Neural cell (in vitro differentiated cells): ENCODE measurements around the gene PTPRN2.

Experiments used
- MXI1 ChIP-seq: fragments of 450-650 bp; conservative IDR thresholded peaks from 2 replicates; pipeline ENCODE4 v1.6.1; 2014; ENCODE audit warnings: antibody characterized with exemption, mild to moderate bottlenecking; ENCODE audit not compliant: poor library complexity, severe bottlenecking
- TF ChIP-seq, protein P1 (sequence below): fragments of 450-650 bp; IDR thresholded peaks from 2 replicates; pipeline ENCODE4 v1.5.1; 2014; ENCODE audit warnings: antibody characterized with exemption, mild to moderate bottlenecking, moderate library complexity; ENCODE audit not compliant: poor library complexity, severe bottlenecking

DNA sequence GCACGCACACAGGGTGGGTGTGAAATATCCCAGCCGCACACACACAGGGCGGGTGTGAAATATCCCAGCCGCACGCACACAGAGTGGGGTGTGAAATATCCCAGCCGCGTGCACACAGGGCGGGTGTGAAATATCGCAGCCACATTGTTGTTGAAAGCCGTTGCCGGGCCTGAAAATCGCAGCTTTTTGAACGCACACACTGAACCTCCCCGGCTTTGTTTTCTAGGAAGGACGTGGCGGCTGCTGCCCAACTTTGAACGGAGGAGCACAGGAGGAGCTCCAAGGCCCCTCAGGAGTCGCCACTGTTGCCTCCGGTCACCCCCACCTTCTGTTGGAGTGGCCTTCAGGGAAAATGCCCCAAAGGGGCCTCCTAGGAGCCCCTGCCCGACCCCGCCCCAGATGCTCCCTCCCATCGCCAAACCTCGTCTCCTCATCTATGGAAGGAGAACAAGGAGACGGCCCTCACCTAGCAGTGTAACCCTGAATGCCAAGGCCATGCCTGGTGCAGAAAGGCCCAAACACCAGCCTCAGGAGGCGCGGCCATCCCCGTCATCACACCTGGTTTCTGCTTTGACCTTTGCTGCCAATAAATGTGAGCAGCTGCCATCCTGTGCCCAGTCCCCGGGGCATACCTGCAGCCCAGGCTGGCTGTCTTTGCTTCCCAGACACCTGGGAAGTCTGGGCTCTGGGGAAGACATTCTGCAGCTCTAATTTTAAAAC is 318.6 kb downstream of the PTPRN2 start:
- TF ChIP-seq, protein P1, sequence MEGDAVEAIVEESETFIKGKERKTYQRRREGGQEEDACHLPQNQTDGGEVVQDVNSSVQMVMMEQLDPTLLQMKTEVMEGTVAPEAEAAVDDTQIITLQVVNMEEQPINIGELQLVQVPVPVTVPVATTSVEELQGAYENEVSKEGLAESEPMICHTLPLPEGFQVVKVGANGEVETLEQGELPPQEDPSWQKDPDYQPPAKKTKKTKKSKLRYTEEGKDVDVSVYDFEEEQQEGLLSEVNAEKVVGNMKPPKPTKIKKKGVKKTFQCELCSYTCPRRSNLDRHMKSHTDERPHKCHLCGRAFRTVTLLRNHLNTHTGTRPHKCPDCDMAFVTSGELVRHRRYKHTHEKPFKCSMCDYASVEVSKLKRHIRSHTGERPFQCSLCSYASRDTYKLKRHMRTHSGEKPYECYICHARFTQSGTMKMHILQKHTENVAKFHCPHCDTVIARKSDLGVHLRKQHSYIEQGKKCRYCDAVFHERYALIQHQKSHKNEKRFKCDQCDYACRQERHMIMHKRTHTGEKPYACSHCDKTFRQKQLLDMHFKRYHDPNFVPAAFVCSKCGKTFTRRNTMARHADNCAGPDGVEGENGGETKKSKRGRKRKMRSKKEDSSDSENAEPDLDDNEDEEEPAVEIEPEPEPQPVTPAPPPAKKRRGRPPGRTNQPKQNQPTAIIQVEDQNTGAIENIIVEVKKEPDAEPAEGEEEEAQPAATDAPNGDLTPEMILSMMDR, result no peak
- TF ChIP-seq MXI1, result no peak
